ENCODE results near the gene RBM26.
"Not testable (repeated sequence)": the region's sequence is repeated elsewhere in the genome, so short reads cannot be mapped to it uniquely, and the experiment has no call there.

Gene RBM26

DNA sequence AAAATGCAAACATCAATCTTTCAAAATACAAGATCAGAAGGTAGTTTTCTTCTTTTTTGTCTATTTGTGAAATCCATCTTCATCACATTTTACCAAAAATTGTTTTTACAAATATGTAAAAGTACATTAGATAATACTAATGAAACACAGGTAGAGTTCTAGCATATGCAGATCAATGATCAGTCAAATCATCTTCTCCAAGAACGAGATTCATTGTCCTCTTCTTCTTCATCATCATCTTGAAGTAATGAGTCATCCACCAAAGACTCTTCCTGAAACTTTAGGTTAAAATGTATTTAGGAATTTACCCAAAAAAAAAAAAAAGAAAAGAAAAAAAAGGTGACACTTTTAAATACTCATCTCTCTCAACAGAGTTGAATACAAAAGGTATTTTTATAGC, 85.6 kb downstream of the RBM26 start:
- no peak for DNase-seq (ENCODE audit: low spot score)

GRCh38 chr13:79318664-79319063, 87.4 kb downstream of the RBM26 start:
- DNase-seq (ENCODE audit: low spot score): no peak

GRCh38 chr13:79317856-79318255, 88.2 kb downstream of the RBM26 start:
- DNase-seq (ENCODE audit: low spot score): no peak

DNA sequence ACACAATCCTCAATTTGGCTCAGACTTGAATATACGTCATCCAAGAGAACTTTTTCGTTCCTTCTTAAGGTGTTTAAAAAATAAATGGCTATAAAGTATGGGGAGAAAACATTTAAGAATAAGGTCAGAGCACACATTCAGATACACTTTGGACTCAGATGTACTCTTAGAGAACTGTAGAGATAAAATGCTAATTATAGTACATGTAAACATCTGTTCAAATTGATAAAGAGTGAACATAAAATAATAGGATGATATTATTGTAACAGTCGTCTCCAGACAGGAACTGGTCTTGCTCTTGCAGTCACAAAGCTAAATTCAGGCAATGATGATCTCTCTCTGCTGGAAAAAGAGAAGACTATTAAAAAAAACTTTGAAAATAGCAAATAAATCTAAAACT, 91.4 kb downstream of the RBM26 start:
- DNase-seq (ENCODE audit: low spot score): no peak

- DNase-seq (ENCODE audit: low spot score): no peak
Measured at GRCh38 chr13:79312340-79312855, 93.7 kb downstream of the RBM26 start.

DNA sequence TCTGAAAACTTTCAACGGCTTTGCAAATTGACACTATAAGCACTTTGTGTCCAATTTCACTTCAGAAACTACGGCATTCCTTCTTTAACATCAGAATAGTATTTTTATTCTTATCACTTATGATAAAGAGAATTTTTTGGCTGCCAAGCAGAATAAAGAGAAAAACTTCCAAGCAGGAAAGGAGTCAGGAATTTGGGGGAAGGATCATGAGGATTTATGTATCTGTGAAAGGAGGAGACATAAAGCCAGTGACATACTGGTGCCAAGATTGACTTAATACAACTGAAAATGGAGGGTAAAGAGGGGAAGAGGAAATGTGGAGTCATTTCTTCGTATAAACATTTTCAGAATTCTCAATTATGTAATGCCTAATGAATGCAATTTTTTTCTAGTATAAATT, 94.7 kb downstream of the RBM26 start:
- DNase-seq (ENCODE audit: low spot score): no peak

DNA sequence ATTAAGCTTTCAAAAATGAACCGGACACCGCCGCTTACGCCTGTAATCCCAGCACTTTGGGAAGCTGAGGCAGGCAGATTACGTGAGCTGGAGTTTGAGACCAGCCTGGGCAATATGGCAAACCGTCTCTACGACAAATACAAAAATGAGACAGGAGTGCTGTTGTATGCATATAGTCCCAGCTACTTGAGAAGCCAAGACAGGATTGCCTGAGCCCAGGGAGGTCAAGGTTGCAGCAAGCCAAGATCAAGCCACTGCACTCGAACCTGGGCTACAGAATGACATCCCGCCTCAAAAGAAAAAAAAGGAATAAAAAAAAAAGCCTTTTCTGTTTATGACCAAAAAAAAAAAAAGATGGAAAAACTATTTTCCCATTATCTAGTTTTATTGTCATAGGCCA, 96.4 kb downstream of the RBM26 start:
- DNase-seq (ENCODE audit: low spot score): no peak

- DNase-seq (ENCODE audit: low spot score): no peak
Measured at GRCh38 chr13:79307866-79308298, 98.2 kb downstream of the RBM26 start.

- DNase-seq (ENCODE audit: low spot score): no peak
Measured at GRCh38 chr13:79307433-79307861, 98.6 kb downstream of the RBM26 start.

DNA sequence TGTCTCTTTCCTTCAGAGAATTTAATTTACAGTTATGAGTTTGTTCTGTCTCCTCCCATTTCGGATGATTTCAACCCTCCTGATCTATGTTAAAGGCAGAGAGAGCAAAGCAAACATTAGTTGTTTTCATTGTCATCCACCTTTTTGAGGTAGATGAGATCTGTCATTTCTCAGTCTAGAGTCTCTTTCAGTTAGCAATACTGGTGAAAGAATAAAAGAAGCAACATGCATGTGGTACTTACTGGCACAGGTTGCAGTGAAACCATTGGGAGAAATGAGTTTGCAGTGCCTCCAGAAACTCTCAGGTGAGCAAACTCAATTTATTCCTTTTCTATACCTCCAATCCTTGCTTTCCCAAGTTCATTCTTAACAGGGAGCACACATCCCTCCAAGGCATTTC, 99.4 kb downstream of the RBM26 start:
- DNase-seq (ENCODE audit: low spot score): no peak

GRCh38 chr13:79297128-79297527, 108.9 kb downstream of the RBM26 start:
- peak; percentile 54 for DNase-seq (ENCODE audit: low spot score)

DNA sequence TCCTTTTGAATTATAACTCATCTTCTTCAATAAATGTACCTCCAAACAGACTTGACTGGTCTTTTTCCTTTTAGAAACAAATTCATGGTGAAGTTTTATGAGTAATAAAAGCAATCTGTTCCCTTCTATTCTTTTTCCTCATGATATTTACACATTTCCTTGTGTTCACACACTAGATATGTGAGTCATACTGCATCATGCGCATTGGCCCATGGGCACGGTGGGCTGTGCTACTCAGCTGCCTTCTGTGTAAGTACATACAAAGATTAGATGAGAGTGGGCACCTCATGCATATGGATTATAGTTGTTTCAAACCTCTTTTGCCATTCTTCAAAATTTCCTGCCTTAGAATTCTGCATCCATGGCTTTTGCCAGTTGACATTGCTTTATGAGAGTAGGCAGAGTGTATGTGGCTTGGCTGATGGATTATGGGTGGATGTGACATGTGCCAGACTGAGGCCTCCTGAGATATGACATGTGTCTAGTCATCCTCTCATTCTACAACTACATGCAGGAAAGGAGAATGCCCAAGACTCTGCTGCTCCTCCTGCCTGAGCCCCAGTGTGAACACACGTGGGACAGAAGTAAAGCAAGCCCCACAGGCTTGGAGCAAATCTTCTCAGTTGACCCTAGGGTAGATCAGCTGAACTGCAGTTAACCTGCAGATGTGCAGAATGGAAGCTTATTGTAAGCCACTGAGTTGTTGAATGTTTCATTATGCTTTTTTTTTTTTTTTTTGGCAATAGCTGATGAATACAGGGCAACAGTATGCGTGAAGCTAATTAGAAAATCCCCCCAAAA, 109.9 kb downstream of the RBM26 start:
- DNase-seq (ENCODE audit: low spot score): no peak

DNA sequence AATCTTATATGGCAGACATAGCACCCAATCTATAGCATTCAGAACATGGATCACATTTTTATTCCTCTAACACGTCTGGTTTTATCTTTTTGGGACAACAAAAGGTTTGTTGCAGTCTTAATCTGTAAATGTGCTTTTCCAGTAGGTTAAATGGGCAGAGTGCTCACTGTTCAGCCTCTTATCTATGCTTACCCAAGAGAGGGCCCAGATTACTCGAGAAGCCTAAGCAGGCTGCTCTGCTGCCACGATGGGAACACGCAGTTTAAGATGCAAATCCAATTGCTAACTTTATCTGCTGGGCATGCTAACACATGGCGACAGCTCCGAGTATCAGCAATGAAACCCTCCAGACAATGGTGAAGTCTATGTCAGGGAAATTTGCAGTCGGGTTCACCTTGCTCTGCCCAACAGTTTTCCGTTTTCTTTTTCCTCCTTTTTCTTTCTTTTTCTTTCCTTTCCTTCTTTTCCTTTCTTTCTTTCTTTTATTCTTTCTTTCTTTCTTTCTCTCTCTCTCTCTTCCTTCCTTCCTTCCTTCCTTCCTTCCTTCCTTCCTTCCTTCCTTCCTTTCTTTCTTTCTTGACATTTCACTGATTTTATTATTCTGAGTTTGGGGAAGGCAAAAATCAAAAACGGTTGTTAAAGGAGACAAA, 115.3 kb downstream of the RBM26 start:
- DNase-seq (ENCODE audit: low spot score): no peak

- no peak for DNase-seq (ENCODE audit: low spot score)
Measured at GRCh38 chr13:79289571-79289970, 116.5 kb downstream of the RBM26 start.

DNA sequence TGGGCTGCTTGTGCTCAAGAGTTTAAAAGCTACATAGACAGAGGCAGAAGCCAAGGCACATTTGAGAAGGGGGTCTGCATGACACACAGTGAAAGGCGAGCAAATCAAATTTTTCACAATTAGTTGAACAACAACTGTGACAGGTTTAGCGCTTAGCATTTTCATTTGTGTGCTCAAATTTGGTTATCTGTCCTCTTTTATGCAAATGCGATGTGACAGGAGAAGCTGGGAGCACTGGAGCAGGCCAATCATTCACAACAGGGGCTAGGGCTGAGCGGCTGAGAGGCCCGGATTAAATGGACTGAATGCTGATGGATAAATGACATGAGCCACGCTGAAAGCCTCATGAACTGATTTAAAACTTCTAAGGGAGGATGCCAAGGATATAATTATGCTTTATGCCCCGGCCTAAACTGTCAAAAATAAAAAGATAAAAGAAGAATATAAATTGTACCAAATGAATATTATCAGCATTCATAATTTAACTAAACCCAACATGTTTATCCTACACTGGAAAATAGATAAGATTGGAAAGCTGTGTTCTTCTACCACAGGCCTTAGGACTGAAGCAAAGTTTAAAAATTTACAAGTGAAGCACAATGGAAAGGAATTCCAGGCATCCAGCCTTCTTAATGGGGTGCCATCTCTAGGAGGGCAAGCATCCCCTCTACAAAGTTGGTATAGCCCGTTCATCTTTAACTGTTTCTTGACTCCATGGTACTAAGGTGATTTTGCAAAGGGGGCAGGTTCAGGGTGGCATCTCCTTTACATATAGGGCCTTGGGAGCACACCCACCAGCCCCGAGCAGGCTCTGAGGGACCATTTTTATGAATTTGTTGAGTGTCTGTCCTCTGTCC, 117.9 kb downstream of the RBM26 start:
- DNase-seq (ENCODE audit: low spot score): no peak

GRCh38 chr13:79285159-79285558, 120.9 kb downstream of the RBM26 start:
- no peak for DNase-seq (ENCODE audit: low spot score)

DNA sequence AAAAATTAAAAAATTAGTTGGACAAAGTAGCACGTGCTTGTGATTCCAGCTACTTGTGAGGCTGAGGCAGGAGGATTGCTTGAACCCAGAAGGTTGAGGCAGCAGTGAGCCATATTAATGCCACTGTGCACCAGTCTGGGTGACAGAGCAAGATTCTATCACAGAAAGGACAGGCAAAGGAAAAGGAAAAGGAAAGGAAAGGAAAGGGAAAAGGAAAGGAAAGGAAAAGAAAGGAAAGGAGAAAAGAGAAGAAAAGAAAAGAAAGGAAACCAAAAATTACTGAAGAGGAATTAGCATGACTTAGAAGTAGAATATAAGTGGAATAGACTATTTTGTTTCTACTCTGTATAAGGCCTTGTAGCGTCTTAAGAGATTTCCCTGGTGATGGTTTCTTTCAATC, 122.3 kb downstream of the RBM26 start:
- DNase-seq (ENCODE audit: low spot score): no peak

DNA sequence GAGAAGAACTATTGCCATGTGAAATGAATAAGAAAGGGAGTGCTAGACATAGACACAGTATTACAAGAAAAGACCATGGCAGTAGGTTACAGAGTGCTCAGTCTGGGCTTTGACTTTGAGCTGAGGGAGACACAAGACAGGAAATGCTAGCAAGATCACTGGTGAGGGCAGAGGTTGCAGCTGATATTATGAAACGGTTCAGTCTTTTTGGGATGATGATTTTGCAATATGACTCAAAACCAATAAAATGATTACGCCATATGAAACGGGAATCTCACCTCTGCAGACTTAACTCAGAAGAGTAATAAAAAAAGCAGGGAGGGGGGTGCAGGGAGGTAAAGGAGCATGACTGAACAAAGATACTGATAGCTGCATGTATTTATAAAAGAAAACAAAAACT, 123.1 kb downstream of the RBM26 start:
- DNase-seq (ENCODE audit: low spot score): no peak

- DNase-seq (ENCODE audit: low spot score): no peak
Measured at GRCh38 chr13:79282508-79282907, 123.5 kb downstream of the RBM26 start.

- no peak for DNase-seq (ENCODE audit: low spot score)
Measured at GRCh38 chr13:79281339-79281747, 124.7 kb downstream of the RBM26 start.

DNA sequence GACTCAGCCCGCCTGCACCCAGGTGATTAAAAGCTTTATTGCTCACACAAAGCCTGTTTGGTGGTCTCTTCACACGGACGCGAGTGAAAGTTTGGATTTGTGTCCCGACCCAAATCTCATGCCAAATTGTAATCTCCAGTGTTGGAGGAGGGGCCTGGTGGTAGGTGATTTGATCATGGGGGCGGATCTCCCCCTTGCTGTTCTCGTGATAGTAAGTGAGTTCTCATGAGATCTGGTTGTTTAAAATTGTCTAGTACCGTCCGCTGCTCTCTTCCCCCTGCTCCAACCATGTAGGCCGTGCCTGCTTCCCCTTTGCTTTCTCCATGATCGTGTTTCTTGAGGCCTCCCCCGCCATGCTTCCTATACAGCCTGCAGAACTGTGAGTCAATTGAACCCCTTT, 126.3 kb downstream of the RBM26 start:
- DNase-seq (ENCODE audit: low spot score): not testable (repeated sequence)

DNA sequence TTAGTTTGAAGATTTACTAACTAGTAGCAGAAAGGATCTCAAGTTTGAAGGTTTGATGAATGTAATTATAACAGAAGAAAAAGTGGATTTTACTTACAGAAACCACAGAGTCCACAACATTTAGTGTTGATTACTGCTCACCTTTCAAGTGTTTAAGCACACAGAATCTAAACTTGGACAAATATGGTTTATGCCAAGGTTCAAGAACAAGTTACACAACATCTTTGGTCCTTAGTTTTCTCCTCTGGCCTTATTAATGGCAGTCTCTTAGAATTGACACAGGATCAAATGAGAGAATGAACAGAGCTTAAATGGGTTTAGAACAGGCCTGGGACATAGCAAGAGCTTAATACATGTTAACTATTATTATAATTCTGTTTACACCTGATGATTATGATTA, 133.0 kb downstream of the RBM26 start:
- DNase-seq (ENCODE audit: low spot score): no peak

DNA sequence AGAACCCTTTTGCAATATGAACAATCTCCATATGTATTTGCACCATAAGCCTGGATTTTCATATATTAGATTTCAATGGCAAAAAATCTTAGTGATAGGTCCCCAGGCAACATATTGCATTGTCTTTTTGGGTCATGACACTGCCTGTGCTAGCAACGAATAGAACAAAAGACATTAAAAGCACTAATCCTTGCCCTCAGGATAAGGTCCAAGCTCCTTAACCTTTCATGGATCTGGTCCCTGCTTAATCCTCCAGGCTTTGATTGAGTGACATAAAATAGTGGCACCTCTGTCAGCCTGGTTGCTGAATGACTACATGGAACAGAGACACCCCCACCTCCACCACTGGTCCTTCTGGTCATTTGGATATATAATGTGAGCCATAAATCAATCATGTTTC, 134.4 kb downstream of the RBM26 start:
- no peak for DNase-seq (ENCODE audit: low spot score)
